Effector memory CD4-positive, alpha-beta T cell (primary cell): ENCODE results near the gene SIDT2.

Experiments
- DNase-seq, 3 donors: peaks; one replicate each; pipeline ENCODE4 v3.0.0-alpha.2; 2020
- H3K27ac ChIP-seq: 2 replicates; pipeline ENCODE4 v1.7.0; 2013; ENCODE audit warnings: mild to moderate bottlenecking, low read length, moderate library complexity; ENCODE audit not compliant: insufficient read depth, poor library complexity, severe bottlenecking
- H3K27me3 ChIP-seq: replicated peaks from 2 replicates; pipeline ENCODE4 v1.7.0; 2013; ENCODE audit warnings: mild to moderate bottlenecking, low read length; ENCODE audit not compliant: insufficient read depth, control insufficient read depth, poor library complexity, severe bottlenecking
- H3K36me3 ChIP-seq: 2 replicates; pipeline ENCODE4 v1.7.0; 2013; ENCODE audit warnings: mild to moderate bottlenecking, low read length, moderate library complexity; ENCODE audit not compliant: control insufficient read depth, insufficient read depth
- H3K4me1 ChIP-seq: 2 replicates; pipeline ENCODE4 v1.7.0; 2013; ENCODE audit warnings: low read length, mild to moderate bottlenecking; ENCODE audit not compliant: control insufficient read depth, insufficient read depth, poor library complexity, severe bottlenecking
- H3K4me3 ChIP-seq: 2 replicates; pipeline ENCODE4 v1.7.0; 2013; ENCODE audit warnings: low read length, low read depth, mild to moderate bottlenecking; ENCODE audit not compliant: insufficient read depth, poor library complexity, severe bottlenecking
- H3K9me3 ChIP-seq: 2 replicates; pipeline ENCODE4 v1.7.0; 2013; ENCODE audit warnings: mild to moderate bottlenecking, low read length, moderate library complexity; ENCODE audit not compliant: control insufficient read depth

Gene SIDT2

GRCh38 chr11:117221775-117222517 is 43.4 kb downstream of the SIDT2 start:
- peaks cover 95% of the 10 kb centered on the region for H3K36me3 ChIP-seq
- no peak for DNase-seq
- no peak overlapping the region for H3K27ac ChIP-seq
- no peak overlapping the region for H3K4me3 ChIP-seq
- no peaks in the 10 kb centered on the region for H3K9me3 ChIP-seq
- no peaks in the 10 kb centered on the region for H3K27me3 ChIP-seq
- H3K4me1 ChIP-seq, result peaks cover 3% of the 10 kb centered on the region

GRCh38 chr11:117222991-117223740 is 44.6 kb downstream of the SIDT2 start:
- peaks cover 3% of the 10 kb centered on the region for H3K4me1 ChIP-seq
- H3K9me3 ChIP-seq, result no peaks in the 10 kb centered on the region
- H3K27ac ChIP-seq, result no peak overlapping the region
- peaks cover 95% of the 10 kb centered on the region for H3K36me3 ChIP-seq
- DNase-seq, result no peak
- no peak overlapping the region for H3K4me3 ChIP-seq
- no peaks in the 10 kb centered on the region for H3K27me3 ChIP-seq

- peaks cover 95% of the 10 kb centered on the region for H3K36me3 ChIP-seq
- no peak overlapping the region for H3K27ac ChIP-seq
- H3K4me1 ChIP-seq, result peaks cover 5% of the 10 kb centered on the region
Measured at GRCh38 chr11:117223741-117224689, 45.5 kb downstream of the SIDT2 start.

GRCh38 chr11:117225553-117226170 is 47.1 kb downstream of the SIDT2 start:
- H3K4me1 ChIP-seq, result peaks cover 22% of the 10 kb centered on the region
- H3K9me3 ChIP-seq, result no peaks in the 10 kb centered on the region

More at GRCh38 chr11:117223741-117224689, 45.5 kb downstream of the SIDT2 start:
- H3K27me3 ChIP-seq, result no peaks in the 10 kb centered on the region
- no peak for DNase-seq
- H3K4me3 ChIP-seq, result no peak overlapping the region
- H3K9me3 ChIP-seq, result no peaks in the 10 kb centered on the region

GRCh38 chr11:117226388-117227385 is 48.1 kb downstream of the SIDT2 start:
- no peaks in the 10 kb centered on the region for H3K27me3 ChIP-seq
- peaks cover 31% of the 10 kb centered on the region for H3K4me1 ChIP-seq
- peak overlapping the region; percentile 2 for H3K27ac ChIP-seq
- peaks cover 79% of the 10 kb centered on the region for H3K36me3 ChIP-seq
- no peaks in the 10 kb centered on the region for H3K9me3 ChIP-seq
- DNase-seq, result peak in 1 of 3 donors; percentile 30
- no peak overlapping the region for H3K4me3 ChIP-seq

More at GRCh38 chr11:117225553-117226170, 47.1 kb downstream of the SIDT2 start:
- Histone ChIP-seq H3K36me3 (peaks cover 89% of the 10 kb centered on the region), H3K27ac (no peak overlapping the region), H3K4me3 (no peak overlapping the region), H3K27me3 (no peaks in the 10 kb centered on the region)
- DNase-seq, result no peak

GRCh38 chr11:117228091-117228490 is 49.5 kb downstream of the SIDT2 start:
- DNase-seq, result no peak
- Histone ChIP-seq H3K27ac (no peak overlapping the region), H3K4me3 (no peak overlapping the region), H3K27me3 (no peaks in the 10 kb centered on the region), H3K4me1 (peaks cover 34% of the 10 kb centered on the region), H3K36me3 (peaks cover 65% of the 10 kb centered on the region), H3K9me3 (no peaks in the 10 kb centered on the region)

- Histone ChIP-seq H3K9me3 (no peaks in the 10 kb centered on the region), H3K4me3 (peak overlapping the region; percentile 93), H3K27me3 (no peaks in the 10 kb centered on the region), H3K36me3 (peaks cover 52% of the 10 kb centered on the region), H3K4me1 (peaks cover 36% of the 10 kb centered on the region), H3K27ac (peak overlapping the region; percentile 90)
- DNase-seq, result no peak
Measured at GRCh38 chr11:117229411-117229810, 50.9 kb downstream of the SIDT2 start.

- no peak for DNase-seq
- Histone ChIP-seq H3K27ac (peak overlapping the region; percentile 90), H3K27me3 (no peaks in the 10 kb centered on the region), H3K4me1 (peaks cover 36% of the 10 kb centered on the region), H3K9me3 (no peaks in the 10 kb centered on the region), H3K4me3 (peak overlapping the region; percentile 93), H3K36me3 (peaks cover 47% of the 10 kb centered on the region)
Measured at GRCh38 chr11:117229931-117230285, 51.4 kb downstream of the SIDT2 start.
